Neural cell (in vitro differentiated cells): Measurements from ENCODE around the gene ANKRD34B. TPM values are rescaled to one million over a fixed set of nuclear protein-coding genes. Genes with fewer than 3 reads are reported as not detected.

Source experiments
- H2AFZ ChIP-seq: fragments of 200-600, 300-800 bp; sonication (generic), shearing (Covaris generic); 2 replicates; pipeline ENCODE4 v1.6.0; 2014; ENCODE audit warnings: low read depth, mild to moderate bottlenecking, antibody characterized with exemption, low read length, moderate library complexity
- H3F3A ChIP-seq: fragments of 200-600 bp; shearing (Covaris generic); 2 replicates; pipeline ENCODE4 v1.6.1; 2016; ENCODE audit warnings: mild to moderate bottlenecking, moderate library complexity, mixed read lengths, antibody characterized with exemption, low read length; ENCODE audit not compliant: insufficient read depth, poor library complexity, severe bottlenecking
- H3K27ac ChIP-seq: fragments of 200-600, 300-800 bp; sonication (generic), shearing (Covaris generic); 2 replicates; pipeline ENCODE4 v1.5.1; 2014; ENCODE audit warnings: mild to moderate bottlenecking, low read length, moderate library complexity
- H3K27me3 ChIP-seq: fragments of 300-800, 200-600 bp; sonication (generic), shearing (Covaris generic); 2 replicates; pipeline ENCODE4 v1.6.0; 2014; ENCODE audit warnings: mild to moderate bottlenecking, low read depth, low read length, moderate library complexity; ENCODE audit not compliant: insufficient read depth
- H3K36me3 ChIP-seq: fragments of 300-800, 200-600 bp; sonication (generic), shearing (Covaris generic); 2 replicates; pipeline ENCODE4 v1.5.1; 2014; ENCODE audit warnings: mild to moderate bottlenecking, antibody characterized with exemption, low read length, moderate library complexity; ENCODE audit not compliant: insufficient read depth
- H3K4me2 ChIP-seq: fragments of 300-800, 200-600 bp; sonication (generic), shearing (Covaris generic); 2 replicates; pipeline ENCODE4 v1.6.0; 2014; ENCODE audit warnings: mild to moderate bottlenecking, low read length
- H3K4me3 ChIP-seq: fragments of 300-800, 200-600 bp; sonication (generic), shearing (Covaris generic); 2 replicates; pipeline ENCODE4 v1.5.1; 2014; ENCODE audit warnings: mild to moderate bottlenecking, low read length, moderate library complexity
- H3K79me2 ChIP-seq: fragments of 200-600 bp; shearing (Covaris generic); replicated peaks from 2 replicates; pipeline ENCODE4 v1.6.0; 2014; ENCODE audit warnings: mild to moderate bottlenecking, low read length, moderate library complexity; ENCODE audit not compliant: insufficient read depth
- H3K9ac ChIP-seq: fragments of 300-800, 200-600 bp; sonication (generic), shearing (Covaris generic); 2 replicates; pipeline ENCODE4 v1.6.1; 2016; ENCODE audit warnings: mild to moderate bottlenecking, low read length, mixed read lengths
- H3K9me2 ChIP-seq: fragments of 200-600 bp; shearing (Covaris generic); 2 replicates; pipeline ENCODE4 v1.6.1; 2016; ENCODE audit warnings: mild to moderate bottlenecking, low read length, mixed read lengths; ENCODE audit not compliant: insufficient read depth
- H3K9me3 ChIP-seq: fragments of 200-600, 300-800 bp; sonication (generic), shearing (Covaris generic); 2 replicates; pipeline ENCODE4 v1.6.1; 2016; ENCODE audit warnings: mild to moderate bottlenecking, mixed run types, low read length, moderate library complexity, mixed read lengths
- H4K20me1 ChIP-seq: fragments of 200-600 bp; shearing (Covaris generic); 2 replicates; pipeline ENCODE4 v1.6.1; 2016; ENCODE audit warnings: mild to moderate bottlenecking, mixed run types; ENCODE audit not compliant: insufficient read depth
- EP300 ChIP-seq: fragments of 450-650 bp; conservative IDR thresholded peaks from 2 replicates; pipeline ENCODE4 v1.6.1; 2014; ENCODE audit warnings: antibody characterized with exemption, mild to moderate bottlenecking, moderate library complexity; ENCODE audit not compliant: poor library complexity, severe bottlenecking
- EZH2 ChIP-seq: fragments of 200-600, 300-800 bp; shearing (Covaris generic), sonication (generic); IDR thresholded peaks from 2 replicates; pipeline ENCODE4 v1.6.1; 2014; ENCODE audit warnings: antibody characterized with exemption, low read length, borderline replicate concordance, mild to moderate bottlenecking; ENCODE audit not compliant: insufficient read depth, poor library complexity, severe bottlenecking
- MXI1 ChIP-seq: fragments of 450-650 bp; conservative IDR thresholded peaks from 2 replicates; pipeline ENCODE4 v1.6.1; 2014; ENCODE audit warnings: antibody characterized with exemption, mild to moderate bottlenecking; ENCODE audit not compliant: poor library complexity, severe bottlenecking
- POLR2AphosphoS5 ChIP-seq: IDR thresholded peaks from 2 replicates; pipeline ENCODE4 v1.6.1; 2012
- RAD21 ChIP-seq: fragments of 450-650 bp; conservative IDR thresholded peaks from 2 replicates; pipeline ENCODE4 v1.6.1; 2014; ENCODE audit warnings: antibody characterized with exemption, mild to moderate bottlenecking, moderate library complexity
- SMC3 ChIP-seq: fragments of 450-650 bp; conservative IDR thresholded peaks from 2 replicates; pipeline ENCODE4 v1.6.1; 2014; ENCODE audit warnings: antibody characterized with exemption, mild to moderate bottlenecking, moderate library complexity; ENCODE audit not compliant: poor library complexity
- TAF1 ChIP-seq: IDR thresholded peaks from 2 replicates; pipeline ENCODE4 v1.6.1; 2012; ENCODE audit warnings: low read depth
- polyA plus RNA-seq: library from polyadenylated mRNA; depleted of rRNA; stranded (reverse); fragments of >200 nt; gene quantifications from 2 replicates; pipeline ENCODE4 v1.2.3, GENCODE V29; 2014
- TF ChIP-seq, protein P1 (sequence below): IDR thresholded peaks from 2 replicates; pipeline ENCODE4 v1.6.1; 2012; ENCODE audit warnings: borderline replicate concordance
- TF ChIP-seq, protein P2 (sequence below): fragments of 450-650 bp; IDR thresholded peaks from 2 replicates; pipeline ENCODE4 v1.5.1; 2014; ENCODE audit warnings: antibody characterized with exemption, mild to moderate bottlenecking, moderate library complexity; ENCODE audit not compliant: poor library complexity, severe bottlenecking

Gene ANKRD34B
- polyA plus RNA-seq, 1 donor from 2014 or later = 0.32 TPM

DNA sequence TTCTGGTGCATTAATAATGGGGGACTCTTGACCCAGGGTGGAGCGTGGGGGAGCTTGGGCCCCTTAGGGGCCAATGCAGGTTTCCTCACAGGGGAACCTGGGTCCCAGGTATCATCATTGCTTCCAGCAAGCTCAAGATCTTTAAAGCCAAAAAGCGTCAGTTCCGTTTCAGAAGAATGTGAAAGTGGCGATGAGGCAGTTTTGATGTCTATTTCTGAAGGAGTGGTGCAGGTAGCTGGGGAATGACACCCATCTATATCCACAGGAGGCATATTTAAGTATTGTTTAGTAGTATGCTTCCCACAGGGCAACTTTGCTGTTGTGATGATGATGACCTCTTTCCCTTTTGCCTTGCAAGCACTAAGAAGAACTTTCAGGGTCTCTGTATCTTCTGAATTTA is 10.8 kb downstream of the ANKRD34B start:
- TF ChIP-seq SMC3 = no peak
- no peak for TF ChIP-seq EZH2
- TF ChIP-seq EP300 = no peak
- no peak for TF ChIP-seq RAD21
- no peak for TF ChIP-seq MXI1
- TF ChIP-seq, protein P1, sequence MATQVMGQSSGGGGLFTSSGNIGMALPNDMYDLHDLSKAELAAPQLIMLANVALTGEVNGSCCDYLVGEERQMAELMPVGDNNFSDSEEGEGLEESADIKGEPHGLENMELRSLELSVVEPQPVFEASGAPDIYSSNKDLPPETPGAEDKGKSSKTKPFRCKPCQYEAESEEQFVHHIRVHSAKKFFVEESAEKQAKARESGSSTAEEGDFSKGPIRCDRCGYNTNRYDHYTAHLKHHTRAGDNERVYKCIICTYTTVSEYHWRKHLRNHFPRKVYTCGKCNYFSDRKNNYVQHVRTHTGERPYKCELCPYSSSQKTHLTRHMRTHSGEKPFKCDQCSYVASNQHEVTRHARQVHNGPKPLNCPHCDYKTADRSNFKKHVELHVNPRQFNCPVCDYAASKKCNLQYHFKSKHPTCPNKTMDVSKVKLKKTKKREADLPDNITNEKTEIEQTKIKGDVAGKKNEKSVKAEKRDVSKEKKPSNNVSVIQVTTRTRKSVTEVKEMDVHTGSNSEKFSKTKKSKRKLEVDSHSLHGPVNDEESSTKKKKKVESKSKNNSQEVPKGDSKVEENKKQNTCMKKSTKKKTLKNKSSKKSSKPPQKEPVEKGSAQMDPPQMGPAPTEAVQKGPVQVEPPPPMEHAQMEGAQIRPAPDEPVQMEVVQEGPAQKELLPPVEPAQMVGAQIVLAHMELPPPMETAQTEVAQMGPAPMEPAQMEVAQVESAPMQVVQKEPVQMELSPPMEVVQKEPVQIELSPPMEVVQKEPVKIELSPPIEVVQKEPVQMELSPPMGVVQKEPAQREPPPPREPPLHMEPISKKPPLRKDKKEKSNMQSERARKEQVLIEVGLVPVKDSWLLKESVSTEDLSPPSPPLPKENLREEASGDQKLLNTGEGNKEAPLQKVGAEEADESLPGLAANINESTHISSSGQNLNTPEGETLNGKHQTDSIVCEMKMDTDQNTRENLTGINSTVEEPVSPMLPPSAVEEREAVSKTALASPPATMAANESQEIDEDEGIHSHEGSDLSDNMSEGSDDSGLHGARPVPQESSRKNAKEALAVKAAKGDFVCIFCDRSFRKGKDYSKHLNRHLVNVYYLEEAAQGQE = no peak
- TF ChIP-seq TAF1 = no peak
- TF ChIP-seq, protein P2, sequence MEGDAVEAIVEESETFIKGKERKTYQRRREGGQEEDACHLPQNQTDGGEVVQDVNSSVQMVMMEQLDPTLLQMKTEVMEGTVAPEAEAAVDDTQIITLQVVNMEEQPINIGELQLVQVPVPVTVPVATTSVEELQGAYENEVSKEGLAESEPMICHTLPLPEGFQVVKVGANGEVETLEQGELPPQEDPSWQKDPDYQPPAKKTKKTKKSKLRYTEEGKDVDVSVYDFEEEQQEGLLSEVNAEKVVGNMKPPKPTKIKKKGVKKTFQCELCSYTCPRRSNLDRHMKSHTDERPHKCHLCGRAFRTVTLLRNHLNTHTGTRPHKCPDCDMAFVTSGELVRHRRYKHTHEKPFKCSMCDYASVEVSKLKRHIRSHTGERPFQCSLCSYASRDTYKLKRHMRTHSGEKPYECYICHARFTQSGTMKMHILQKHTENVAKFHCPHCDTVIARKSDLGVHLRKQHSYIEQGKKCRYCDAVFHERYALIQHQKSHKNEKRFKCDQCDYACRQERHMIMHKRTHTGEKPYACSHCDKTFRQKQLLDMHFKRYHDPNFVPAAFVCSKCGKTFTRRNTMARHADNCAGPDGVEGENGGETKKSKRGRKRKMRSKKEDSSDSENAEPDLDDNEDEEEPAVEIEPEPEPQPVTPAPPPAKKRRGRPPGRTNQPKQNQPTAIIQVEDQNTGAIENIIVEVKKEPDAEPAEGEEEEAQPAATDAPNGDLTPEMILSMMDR = no peak
- TF ChIP-seq POLR2AphosphoS5 = no peak
- H3K27ac ChIP-seq = no peak overlapping the region
- H3K79me2 ChIP-seq = no peaks in the 10 kb centered on the region

DNA sequence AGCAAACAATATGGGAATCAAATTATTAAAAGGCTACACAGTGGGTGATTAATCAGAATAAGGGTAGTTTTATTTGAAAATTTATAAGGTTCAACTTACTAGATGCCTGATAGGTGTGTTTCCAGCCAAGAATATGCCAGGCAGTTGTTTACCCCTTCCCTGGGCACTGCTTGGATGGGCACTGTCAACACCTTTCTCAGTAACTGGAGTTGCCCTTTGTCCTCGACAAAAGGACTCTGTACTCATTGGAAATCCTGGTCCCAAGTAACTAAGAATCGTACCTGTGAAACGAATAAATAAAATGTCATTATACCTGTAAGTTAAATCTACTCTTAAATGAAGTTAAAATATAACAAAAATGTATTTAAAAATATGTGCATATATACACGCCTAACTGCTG is 15.0 kb downstream of the ANKRD34B start:
- Histone ChIP-seq H3K79me2 (no peaks in the 10 kb centered on the region), H3K4me2 (no peak overlapping the region), H3K36me3 (no peaks in the 10 kb centered on the region), H4K20me1 (no peaks in the 10 kb centered on the region), H2AFZ (no peak overlapping the region), H3K9me3 (no peaks in the 10 kb centered on the region), H3K9ac (no peak overlapping the region), H3K27me3 (no peaks in the 10 kb centered on the region), H3K27ac (no peak overlapping the region), H3F3A (no peaks in the 10 kb centered on the region), H3K9me2 (no peaks in the 10 kb centered on the region), H3K4me3 (no peak overlapping the region)
- TF ChIP-seq, protein P2 = no peak
- TF ChIP-seq POLR2AphosphoS5 (no peak), SMC3 (no peak), RAD21 (no peak), EP300 (no peak), EZH2 (no peak), TAF1 (no peak), MXI1 (no peak)
- TF ChIP-seq, protein P1 = no peak

More for the DNA sequence above, 10.8 kb downstream of the ANKRD34B start:
- Histone ChIP-seq H4K20me1 (no peaks in the 10 kb centered on the region), H3F3A (no peaks in the 10 kb centered on the region), H3K9ac (no peak overlapping the region), H3K27me3 (no peaks in the 10 kb centered on the region), H3K36me3 (no peaks in the 10 kb centered on the region), H3K9me2 (no peaks in the 10 kb centered on the region), H3K4me2 (no peak overlapping the region), H2AFZ (no peak overlapping the region), H3K4me3 (no peak overlapping the region), H3K9me3 (no peaks in the 10 kb centered on the region)
